Prostate gland (tissue), 2 donors: ENCODE data around the gene EMX1.

Source experiments
- POLR2AphosphoS5 ChIP-seq: sonication (generic); formaldehyde crosslinking; IDR thresholded peaks from one replicate; pipeline ENCODE4 v1.6.1; 2017; ENCODE audit warnings: antibody characterized with exemption
- TF ChIP-seq, protein P1 (sequence below), 4 experiments: fragments of 200-600 bp in 2 of 4; fragments of 450-650 bp in 2 of 4; sonication (generic) in 2 of 4; IDR thresholded peaks; 1 replicate in 3 of 4; 2 replicates in 1 of 4; pipeline ENCODE4 v1.5.1; 2016 to 2019; ENCODE audit warnings: antibody characterized with exemption in 4 of 4, mild to moderate bottlenecking in 2 of 4, moderate library complexity in 2 of 4

DNA sequence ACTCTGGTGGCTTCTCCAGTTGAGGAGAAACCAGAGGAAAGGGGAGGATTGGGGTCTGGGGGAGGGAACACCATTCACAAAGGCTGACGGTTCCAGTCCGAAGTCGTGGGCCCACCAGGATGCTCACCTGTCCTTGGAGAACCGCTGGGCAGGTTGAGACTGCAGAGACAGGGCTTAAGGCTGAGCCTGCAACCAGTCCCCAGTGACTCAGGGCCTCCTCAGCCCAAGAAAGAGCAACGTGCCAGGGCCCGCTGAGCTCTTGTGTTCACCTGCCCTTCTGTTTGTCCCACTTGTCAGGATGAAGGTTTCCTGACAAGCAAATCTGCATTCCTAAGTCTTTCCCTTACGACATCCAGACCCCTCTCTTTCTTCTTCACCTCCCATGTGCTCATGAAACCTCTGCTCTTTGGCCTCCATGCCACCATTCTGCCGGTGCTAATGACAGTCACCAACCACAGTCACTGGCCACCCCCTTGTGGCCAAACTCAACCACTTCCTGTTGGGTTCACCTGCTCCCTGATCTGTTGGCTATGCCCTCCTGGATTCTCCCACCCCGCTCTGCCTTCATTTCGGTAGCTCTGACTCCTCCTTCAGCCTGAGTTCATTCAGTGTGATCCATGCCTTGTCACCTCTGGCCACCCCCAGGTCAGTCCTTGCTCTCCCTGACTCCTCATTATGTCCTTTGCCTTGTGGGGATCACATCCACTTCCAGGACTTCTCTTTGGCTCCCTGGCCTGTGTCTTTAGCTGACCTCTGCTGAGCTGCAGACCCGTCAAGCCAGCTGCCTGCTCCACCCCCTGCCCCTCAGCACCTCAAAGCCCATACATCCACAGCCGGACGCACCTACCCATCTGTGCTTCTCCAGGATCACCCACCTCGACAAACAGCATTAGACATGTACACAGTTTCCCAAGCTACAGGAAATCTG, 17.6 kb downstream of the EMX1 start:
- TF ChIP-seq, protein P1, sequence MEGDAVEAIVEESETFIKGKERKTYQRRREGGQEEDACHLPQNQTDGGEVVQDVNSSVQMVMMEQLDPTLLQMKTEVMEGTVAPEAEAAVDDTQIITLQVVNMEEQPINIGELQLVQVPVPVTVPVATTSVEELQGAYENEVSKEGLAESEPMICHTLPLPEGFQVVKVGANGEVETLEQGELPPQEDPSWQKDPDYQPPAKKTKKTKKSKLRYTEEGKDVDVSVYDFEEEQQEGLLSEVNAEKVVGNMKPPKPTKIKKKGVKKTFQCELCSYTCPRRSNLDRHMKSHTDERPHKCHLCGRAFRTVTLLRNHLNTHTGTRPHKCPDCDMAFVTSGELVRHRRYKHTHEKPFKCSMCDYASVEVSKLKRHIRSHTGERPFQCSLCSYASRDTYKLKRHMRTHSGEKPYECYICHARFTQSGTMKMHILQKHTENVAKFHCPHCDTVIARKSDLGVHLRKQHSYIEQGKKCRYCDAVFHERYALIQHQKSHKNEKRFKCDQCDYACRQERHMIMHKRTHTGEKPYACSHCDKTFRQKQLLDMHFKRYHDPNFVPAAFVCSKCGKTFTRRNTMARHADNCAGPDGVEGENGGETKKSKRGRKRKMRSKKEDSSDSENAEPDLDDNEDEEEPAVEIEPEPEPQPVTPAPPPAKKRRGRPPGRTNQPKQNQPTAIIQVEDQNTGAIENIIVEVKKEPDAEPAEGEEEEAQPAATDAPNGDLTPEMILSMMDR (IDR thresholded peaks at IDR 0.05): peak in 2 of 4 experiments; percentile 26 to 34
- no peak for TF ChIP-seq POLR2AphosphoS5
